RKO (cell line): ENCODE measurements around the gene PCCA.
"Not testable (repeated sequence)": the region's sequence is repeated elsewhere in the genome, so short reads cannot be mapped to it uniquely, and the experiment has no call there.

Source experiments
- DNase-seq: peaks from one replicate; pipeline ENCODE4 v3.0.0-alpha.2; 2016; ENCODE audit warnings: low spot score

The PCCA gene

DNA sequence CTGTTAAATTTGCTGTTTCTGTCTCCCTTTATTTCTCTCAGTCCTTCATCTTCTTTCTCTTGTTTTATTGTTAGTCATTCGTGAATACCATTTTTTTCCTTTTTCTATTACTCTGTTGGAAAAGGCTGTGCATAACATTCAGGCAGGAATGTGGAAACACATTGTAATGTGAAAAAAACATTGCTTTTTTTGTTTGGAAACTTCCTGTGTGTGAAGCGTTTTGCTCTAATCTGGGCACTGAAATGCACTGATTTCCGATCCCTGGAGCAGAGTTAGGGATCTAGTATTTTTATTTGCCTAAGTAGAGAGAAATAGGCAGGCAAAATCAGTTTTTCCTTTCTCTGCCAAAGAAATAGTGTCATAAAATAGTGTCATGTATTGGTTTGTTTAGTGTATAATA lies 155.5 kb downstream of the PCCA start:
- DNase-seq, result no peak

DNA sequence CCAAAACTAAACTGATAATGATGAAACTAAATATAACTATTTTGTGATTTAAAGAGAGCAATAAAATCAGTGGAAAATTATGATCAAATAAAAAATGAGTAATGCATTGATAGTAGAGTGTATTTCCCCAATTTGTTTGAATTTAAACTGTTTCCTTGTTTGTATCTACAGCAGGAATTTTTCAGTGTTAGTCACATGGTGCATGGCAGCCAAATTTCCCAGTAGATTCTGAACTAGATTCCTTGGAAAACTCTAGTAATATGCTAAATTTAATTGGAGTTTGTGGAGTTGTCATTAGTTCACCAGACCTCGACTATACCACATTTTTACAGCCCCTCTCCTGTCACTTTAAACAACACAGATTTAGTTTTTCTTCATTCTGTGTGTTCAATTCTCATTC lies 156.2 kb downstream of the PCCA start:
- no peak for DNase-seq

DNA sequence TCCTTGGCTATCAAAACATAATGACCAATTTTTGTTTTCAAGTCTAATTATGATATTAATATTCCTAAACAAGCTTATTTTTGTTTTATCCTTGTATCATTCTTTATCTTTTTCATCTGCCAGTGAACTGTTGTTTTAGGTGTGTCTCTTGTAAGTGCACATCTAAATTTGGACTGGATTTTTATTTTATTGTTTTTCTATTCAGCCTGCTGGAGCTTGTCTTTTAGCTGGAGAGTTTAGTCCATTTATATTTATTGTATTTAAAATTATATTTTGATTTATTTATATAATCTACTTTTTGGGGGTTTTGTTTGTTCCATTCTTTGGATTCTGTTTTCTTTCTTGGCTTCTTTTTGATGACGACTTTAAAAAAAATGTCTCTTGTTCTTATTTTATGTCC lies 159.0 kb downstream of the PCCA start:
- DNase-seq, result no peak

DNA sequence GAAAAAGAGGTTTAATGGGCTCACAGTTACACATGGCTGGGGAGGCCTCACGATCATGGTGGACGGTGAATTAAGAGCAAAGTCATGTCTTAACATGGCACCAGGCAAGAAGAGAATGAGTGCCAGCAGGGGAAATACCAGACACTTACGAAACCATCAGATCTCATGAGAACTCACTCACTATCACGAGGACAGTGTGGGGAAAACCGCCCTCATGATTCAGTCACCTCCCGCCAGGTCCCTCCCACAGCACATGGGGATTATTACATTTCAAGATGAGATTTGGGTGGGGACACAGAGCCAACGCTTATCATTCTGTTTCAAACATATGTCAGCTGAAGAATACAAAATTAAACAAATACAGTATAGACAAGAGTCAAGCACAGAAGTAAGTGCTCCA lies 165.1 kb downstream of the PCCA start:
- DNase-seq, result no peak

DNA sequence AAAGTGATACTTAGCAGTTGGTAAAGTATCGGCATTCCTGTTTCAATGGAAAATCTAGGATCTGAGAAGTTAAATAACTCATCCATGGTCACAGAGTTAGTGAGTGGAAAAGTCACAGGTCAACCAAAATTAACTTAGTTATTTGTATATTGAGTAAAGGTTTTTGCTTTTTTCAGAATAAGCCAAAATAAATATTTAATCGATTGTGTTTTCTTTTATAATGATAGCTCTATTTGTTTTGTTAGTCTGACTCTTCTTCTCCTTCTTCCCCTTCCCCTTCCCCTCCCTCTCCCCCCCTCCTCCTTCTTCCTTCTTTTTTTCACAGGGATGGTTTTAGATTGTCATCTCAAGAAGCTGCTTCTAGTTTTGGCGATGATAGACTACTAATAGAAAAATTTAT lies 173.5 kb downstream of the PCCA start:
- DNase-seq, result no peak

- DNase-seq, result no peak
These were observed 177.1 kb downstream of the PCCA start for GRCh38 chr13:100266026-100266425.

GRCh38 chr13:100269837-100270236 lies 180.9 kb downstream of the PCCA start:
- DNase-seq, result no peak

- DNase-seq, result no peak
These were observed 184.2 kb downstream of the PCCA start for GRCh38 chr13:100273138-100273537.

- DNase-seq, result no peak
These were observed 184.7 kb downstream of the PCCA start for GRCh38 chr13:100273552-100273951.

GRCh38 chr13:100274942-100275506 lies 186.1 kb downstream of the PCCA start:
- no peak for DNase-seq

- no peak for DNase-seq
These were observed 186.9 kb downstream of the PCCA start for GRCh38 chr13:100275746-100276145.

GRCh38 chr13:100280681-100281080 lies 191.8 kb downstream of the PCCA start:
- DNase-seq, result no peak

DNA sequence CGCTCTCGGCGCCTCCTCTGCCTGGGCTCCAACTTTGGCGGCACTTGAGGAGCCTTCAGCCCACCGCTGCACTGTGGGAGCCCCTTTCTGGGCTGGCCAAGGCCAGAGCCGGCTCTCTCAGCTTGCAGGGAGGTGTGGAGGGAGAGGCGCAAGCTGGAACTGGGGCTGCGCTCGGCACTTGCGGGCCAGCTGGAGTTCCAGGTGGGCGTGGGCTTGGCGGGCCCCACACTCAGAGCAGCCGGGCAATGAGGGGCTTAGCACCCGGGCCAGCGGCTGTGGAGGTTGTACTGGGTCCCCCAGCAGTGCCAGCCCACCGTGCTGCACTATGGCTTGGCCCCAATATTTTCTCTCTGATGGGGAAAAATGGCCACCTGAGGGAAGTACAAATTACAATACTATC lies 193.4 kb downstream of the PCCA start:
- DNase-seq, result not testable (repeated sequence)

DNA sequence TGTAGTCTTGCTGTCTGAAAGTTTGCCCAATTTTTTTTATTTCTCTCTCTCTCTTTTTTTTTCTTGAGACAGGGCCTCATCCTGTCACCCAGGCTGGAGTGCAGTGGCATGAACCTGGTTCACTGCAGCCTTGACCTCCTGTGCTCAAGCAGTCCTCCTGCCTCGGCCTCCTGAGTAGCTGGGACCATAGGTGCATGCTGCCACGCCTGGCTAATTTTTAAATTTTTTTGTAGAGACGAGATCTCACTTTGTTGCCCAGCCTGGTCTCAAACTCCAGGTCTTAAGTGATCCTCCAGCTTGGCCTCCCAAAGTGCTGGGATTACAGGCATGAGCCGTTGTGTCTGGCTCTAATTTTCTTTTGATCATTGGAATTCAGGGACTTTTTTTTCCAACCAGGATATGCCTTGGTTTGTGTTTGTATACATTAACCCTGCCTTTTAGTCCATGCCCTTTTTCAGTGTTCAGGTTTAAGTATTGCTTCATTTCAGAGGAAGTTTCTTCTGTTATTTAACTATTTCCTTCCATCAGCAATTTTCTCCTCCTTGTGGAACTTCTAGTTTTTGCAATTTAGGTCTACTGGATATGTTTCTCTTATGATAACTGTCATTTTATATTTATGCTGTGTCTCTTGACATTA lies 201.4 kb downstream of the PCCA start:
- DNase-seq, result no peak

- no peak for DNase-seq
These were observed 202.7 kb downstream of the PCCA start for GRCh38 chr13:100291624-100292023.

- no peak for DNase-seq
These were observed 208.5 kb downstream of the PCCA start for GRCh38 chr13:100297413-100297812.

- DNase-seq, result no peak
These were observed 209.3 kb downstream of the PCCA start for GRCh38 chr13:100298116-100298681.

- no peak for DNase-seq
These were observed 209.8 kb downstream of the PCCA start for GRCh38 chr13:100298691-100299090.

DNA sequence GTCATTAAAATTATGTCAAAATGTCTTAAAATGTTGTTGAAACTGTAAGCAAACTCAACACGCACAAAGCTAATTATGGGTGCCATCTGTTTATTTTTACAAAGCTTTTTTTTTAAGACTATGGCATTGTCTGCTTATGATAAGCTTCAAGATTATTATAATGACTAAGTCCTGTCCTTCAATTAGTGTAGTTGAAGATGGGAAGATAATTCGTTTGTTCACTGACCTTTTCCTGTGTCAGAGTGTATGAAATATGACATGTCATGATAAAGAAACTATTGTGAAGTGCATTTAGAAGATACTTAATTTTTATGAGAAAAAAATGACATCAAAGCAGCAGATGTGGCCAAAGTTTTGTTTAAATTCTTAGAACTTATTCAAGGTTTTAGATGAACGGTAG lies 211.3 kb downstream of the PCCA start:
- no peak for DNase-seq

DNA sequence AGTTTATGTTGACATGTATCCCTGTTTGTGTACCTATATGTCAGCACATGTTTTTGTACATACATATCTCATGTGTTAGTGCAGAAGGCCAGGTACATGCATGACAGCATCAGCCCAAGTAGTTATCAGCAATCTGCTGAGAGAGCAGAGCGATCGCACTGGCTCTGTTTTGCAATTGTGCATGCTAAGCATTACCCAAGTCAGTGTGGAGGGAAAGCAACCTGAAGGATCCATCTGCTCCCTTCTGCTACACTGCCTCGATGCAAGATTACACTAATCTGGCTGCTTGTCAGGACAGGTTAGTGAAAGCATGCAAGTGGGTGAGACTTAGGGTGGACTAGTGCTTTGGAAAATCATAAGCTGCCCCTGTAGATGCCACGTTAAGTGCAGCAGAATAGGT lies 211.8 kb downstream of the PCCA start:
- DNase-seq, result no peak

GRCh38 chr13:100301418-100301817 lies 212.5 kb downstream of the PCCA start:
- no peak for DNase-seq

GRCh38 chr13:100302391-100302790 lies 213.5 kb downstream of the PCCA start:
- no peak for DNase-seq

GRCh38 chr13:100304229-100304628 lies 215.3 kb downstream of the PCCA start:
- no peak for DNase-seq

DNA sequence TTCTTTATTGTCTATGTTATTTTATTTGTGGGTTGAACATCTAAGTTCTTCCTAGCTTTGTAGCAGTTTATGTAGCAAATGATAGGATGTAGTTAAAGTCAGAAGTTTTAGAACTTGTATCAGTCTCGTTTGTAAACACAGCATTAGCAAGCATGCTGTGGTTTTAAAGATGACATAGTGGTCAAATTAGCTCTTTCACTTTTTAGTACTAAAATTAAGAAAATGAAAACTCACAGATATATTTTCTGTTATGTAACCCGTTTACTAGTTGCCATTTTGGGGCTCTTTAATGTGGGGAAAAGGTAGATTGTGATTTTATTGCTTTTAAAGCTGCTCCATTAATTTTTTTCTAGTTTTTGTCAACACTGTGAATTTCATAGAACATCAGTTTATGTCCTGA lies 216.5 kb downstream of the PCCA start:
- DNase-seq, result no peak
